HG03159 (cell line): ENCODE measurements around the gene PIGQ.

Source experiments
- ATAC-seq: cut with Tn5 transposase; IDR thresholded peaks from one replicate; pipeline ENCODE4 v1.9.1; 2021; ENCODE audit warnings: mild to moderate bottlenecking, moderate library complexity; ENCODE audit not compliant: unreplicated experiment

Gene PIGQ

DNA sequence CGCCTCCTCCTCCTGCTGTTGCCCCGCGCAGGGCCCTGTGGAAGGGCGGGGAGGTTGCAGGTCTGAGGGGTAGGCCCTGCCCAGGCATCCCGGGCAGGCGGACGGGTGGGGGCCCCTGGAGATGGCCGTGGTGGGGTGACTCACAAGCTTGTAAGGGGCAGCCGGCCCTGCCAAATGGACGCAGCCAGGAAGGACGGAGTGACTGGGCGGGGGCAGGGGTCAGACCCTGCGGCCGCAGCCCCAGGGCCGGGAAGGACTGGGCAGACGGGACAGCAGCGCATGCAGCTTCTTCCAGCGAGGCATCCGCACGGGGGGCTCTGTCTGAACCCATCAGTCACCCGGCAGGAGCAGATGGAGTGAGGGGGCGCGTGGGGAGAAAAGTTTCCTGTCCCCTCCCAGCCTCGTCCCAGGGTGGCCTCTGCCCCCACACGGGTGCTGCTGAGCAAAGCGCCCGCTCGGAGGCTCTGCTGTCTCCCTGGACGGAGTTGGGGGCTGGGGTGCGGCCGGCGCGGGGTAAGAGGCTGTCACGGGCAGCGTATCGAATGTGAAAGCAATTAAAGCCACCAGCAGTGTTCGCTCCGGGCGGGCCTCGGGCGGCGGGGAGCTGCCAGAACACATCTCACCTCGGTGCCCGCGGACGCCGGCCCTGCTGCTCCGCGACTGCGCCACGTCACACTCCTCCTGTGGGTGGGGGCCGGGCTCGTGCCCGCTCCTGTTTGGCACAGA, 15.0 kb upstream of the PIGQ start:
- no peak for ATAC-seq

DNA sequence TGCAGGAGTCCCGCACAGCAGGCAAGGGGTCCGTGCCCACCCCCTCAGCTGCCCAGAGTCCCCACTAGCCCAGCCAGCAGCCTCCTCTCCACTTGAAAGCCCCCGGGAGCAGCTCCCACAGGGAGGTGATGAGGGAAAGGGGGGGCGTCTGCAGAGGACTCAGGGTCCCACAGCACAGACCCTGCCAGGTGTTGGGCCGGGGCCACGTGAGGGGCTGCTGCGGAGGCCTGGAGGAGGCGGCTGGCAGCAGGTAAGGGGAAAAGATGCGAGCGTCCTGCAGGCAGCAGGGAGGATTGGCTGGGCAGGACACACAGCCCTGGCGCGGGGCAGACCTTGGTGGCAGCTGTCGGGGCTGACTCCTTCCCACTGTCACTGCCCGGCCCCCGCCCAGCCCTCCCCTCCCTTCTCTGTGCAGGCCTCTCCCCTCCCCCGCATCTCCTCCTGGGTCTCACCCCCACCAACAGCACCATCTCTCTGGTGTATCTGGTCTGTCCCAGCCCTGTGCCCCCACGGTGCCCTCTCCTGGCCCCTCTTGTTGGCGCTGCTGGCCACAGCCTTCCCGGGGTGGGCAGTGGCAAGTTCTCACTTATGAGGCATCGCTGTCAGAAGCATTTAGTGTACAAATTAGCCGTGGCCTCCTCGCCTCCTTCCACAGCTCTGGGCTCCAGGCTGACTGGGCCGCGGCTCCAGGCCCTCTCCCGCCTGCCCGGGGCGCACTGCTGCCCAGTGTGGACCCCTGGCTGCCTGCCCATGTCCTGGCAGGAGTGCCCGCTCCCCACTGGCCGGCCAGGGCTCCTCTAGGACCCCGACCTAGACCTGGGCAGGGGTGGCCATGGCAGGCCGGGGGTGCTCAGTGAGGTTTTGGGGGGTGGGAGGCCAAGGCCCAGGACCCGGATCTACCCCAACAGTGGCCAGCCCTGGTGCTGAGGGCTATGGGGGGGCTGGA, 14.0 kb upstream of the PIGQ start:
- no peak for ATAC-seq

GRCh38 chr16:556474-557173, 13.1 kb upstream of the PIGQ start:
- ATAC-seq = no peak

DNA sequence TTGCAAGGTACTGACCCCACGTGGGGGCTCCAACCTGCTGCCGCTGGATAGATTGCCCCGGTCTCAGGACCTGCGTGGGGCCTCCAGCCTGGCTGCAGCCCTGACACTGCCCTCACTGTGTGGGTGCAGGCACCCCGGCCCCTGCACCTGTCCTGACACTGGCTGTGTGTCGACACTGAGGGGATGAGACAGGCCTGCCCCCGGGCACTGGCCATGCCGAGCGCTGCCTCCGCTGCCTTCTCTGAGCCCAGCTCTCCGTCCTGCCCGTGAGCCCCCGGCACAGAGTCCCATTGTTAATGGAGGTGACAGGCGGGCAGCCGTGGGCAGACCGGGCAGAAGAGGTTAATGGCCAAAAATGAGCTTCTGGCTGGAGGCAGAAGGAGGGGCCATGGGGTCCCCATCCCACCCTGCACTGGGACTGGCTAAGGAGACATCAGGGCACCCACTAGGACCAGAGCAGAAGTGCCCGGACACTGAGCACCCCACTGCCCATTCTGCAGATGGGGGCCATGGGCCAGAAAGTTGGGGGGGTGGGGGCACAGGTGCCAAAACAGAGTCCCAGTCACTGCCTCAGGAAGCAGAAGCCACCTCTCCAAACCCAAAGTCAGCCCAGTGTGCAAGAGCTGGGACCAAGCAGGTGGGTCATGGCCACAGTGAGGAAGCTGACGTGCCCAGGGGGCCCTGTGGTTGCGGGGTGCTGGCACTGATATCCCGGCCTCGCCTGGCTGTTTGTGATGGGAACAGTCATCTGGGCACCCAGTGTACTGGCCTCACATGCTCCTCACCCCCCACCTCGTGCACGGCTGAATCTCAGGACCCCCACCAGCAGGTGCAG, 12.1 kb upstream of the PIGQ start:
- no peak for ATAC-seq

DNA sequence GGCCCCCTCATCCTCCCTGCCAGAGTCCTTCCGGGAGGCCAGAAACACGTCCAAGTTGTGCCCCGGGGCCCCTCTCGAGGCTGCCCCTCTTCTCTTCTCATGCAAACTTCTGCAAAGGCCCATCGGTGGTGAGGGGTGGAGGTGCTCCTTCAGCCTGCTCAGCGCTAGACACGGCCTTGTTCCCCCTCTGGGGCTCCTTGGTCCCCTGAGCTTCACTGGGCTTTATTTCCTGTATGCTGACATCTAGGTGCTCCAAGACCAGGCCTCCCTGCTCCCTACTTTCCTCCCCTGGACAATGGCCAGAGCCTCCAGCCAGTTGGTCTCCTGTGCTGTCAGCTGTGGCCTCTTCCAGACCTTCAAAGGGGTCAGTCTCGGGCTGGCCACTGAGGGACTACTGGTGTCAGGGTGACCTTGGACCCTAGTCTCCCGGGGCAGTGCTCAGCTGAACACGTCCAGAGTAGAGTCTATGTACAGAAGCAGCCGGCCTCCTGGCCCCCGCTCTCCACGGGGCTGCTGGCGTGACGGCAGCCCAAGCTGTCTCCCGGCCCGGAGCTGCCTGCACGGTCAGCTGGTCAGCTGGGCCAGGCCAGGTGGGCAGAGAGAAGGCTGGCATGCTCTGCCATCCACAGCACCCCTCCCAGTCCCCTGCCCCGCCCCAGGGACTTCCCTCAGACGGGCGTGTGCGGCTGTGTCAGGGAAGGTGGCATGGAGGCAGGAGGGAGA, 11.3 kb upstream of the PIGQ start:
- ATAC-seq = no peak

DNA sequence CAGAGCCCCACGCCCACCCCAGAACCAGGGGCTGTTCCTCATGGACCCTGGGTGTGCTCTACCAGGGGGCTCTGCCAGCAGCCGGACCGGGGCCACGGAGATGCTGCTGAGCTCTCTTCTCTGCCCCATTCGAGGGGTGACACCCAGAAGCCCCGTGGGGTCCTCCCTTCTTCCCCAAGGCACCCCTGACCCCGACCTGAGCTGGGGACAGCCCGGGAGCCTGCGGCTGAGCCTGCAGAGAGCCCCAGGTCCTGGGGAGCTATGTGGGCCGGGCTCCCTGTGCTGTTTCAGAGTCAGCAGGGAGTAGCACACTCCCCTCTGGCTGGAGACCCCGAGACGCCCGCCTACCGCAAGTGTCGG, 10.8 kb upstream of the PIGQ start:
- ATAC-seq = no peak

- ATAC-seq = no peak
Measured at GRCh38 chr16:559411-560203, 10.2 kb upstream of the PIGQ start.

DNA sequence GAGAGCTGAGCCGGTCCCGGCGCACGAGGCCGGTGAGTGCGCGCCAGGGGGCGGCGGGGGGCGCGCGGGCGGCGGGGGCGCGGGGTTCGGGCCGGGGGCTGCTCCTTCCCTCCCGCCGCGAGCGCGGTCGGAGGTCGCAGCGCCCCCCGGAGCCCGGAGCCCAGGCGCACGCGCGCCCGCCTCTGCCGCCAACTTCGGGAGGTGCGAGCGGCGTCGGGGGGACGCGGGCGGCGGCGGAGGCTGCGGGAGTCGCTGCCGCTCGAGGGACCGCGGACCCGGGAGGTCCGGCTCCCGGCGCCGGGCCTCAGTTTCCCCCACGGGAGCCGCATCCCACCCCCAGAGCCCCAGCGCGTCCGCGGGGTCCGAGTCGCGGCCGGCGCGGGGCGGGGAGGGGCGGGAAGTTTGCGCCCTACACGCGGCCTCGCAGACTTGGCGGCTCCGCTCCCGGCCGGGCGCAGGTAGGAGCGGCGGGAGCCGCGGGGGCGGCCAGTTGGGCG, 9.5 kb upstream of the PIGQ start, which contains the start of gene PRR35:
Gene PRR35 (plus strand): TSS at position 191 of the 497 bp plus-strand sequence. CDS start 2,901 bp downstream, outside the sequence.
- ATAC-seq = no peak

DNA sequence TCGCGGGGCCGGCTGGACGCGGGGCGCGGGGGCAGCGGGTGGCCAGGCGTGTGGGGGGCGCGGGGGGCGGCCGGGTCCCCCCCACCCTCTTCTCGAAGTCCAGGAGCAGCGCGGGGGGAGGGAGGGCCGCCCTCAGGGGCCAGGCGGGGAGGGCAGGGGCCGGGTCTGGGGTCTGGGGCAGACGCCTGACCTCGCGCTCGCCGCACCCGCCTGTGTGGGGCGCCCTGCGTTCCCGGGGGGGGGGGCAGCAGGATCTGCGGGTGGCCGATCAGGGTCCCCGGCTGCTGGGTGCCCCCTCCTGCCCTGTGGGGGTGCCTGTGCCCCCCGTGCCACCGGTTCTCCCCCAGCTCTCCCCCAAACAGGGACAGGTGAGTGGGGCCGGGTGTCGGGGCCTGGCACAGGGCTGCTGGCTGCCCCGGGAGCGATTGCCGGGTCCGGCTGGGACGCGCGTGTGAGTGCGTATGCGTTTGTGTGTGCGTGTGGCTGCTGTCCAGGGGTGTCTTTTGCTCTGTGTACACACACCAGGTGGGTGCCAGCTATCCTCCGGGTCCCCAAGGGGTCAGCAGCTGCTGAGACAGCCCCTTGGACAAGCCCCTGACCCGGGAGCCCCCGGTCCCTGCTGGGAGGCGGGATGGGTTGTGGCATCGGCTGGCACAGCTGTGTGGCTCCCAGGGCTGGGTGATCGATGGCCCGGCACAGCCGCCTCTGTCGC, 8.9 kb upstream of the PIGQ start:
- no peak for ATAC-seq

- no peak for ATAC-seq
Measured at GRCh38 chr16:561413-561794, 8.4 kb upstream of the PIGQ start.

GRCh38 chr16:561957-562938, 7.5 kb upstream of the PIGQ start:
- no peak for ATAC-seq

DNA sequence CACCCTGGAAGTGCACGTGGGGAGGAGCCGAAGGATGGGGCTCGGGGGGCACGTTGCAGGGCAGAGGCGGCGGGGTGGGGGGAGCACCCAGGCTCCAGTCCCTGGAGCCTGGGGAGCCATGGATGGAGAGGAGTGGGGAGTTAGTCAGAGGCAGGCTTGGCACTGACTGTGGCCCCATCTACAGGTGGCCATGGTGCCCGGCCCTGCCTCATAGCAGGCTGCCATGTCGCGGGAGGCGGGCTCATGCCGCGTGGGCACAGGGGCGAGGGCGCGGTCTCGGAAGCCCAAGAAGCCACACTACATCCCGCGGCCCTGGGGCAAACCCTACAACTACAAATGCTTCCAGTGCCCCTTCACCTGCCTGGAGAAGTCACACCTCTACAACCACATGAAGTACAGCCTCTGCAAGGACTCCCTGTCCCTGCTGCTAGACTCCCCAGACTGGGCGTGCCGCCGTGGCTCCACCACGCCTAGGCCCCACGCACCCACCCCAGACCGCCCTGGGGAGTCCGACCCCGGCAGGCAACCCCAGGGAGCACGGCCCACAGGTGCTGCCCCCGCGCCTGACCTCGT, 6.6 kb upstream of the PIGQ start:
- ATAC-seq = no peak

DNA sequence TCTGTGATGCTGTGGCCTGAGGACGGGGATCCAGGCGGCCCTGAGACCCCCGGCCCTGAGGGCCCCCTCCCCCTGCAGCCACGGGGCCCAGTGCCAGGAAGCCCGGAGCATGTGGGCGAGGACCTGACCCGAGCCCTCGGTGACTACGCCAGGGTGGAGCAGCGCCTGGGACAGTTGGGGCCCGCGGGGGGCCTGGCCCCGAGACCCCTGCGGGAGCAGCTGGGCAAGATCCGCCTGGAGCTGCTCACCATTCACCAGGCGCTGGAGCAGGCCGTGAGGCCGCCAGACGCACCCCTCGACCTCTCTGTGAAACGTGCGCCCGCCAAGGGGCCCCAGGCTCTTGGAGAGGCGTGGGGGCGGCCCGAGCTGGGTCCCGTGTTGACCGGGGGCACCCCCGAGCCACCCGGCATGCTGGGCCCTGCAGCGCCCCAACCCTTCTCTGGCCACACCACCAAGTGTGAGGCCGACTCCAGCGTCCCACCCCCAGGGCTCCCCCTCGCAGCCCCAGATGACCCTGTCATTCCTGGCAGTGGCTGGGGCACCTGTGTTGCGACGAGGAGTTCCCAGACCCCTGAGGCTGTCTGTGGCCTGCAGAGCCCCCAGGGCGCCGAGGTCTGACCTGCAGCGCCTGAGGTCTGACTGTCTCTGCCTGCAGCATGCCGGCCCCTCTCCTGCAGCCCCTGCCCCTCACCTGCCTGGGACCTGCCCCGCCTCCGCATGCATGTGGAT, 4.9 kb upstream of the PIGQ start:
- ATAC-seq = no peak

GRCh38 chr16:565419-566330, 4.1 kb upstream of the PIGQ start:
- no peak for ATAC-seq
